GM21360 (cell line): ENCODE data around the gene CRYAB.
A peak's percentile ranks its signal among the peaks of the same experiment; 100 is the strongest.
"Not testable (repeated sequence)": the region's sequence is repeated elsewhere in the genome, so short reads cannot be mapped to it uniquely, and the experiment has no call there.

Experiments used
- ATAC-seq: cut with Tn5 transposase; IDR thresholded peaks from one replicate; pipeline ENCODE4 v1.9.1; 2021; ENCODE audit warnings: mild to moderate bottlenecking, moderate library complexity; ENCODE audit not compliant: unreplicated experiment

The CRYAB gene

GRCh38 chr11:111910676-111911562, 651 bp downstream of the CRYAB start:
- no peak for ATAC-seq

- ATAC-seq: no peak
Measured at GRCh38 chr11:111909378-111909777, 2.2 kb downstream of the CRYAB start.

GRCh38 chr11:111908639-111909305, 2.8 kb downstream of the CRYAB start:
- ATAC-seq: no peak

- no peak for ATAC-seq
Measured at GRCh38 chr11:111906680-111907079, 4.9 kb downstream of the CRYAB start.

GRCh38 chr11:111905411-111905810, 6.2 kb downstream of the CRYAB start:
- no peak for ATAC-seq

- no peak for ATAC-seq
Measured at GRCh38 chr11:111886844-111887243, 24.7 kb downstream of the CRYAB start.

- ATAC-seq: no peak
Measured at GRCh38 chr11:111886032-111886431, 25.5 kb downstream of the CRYAB start.

- not testable (repeated sequence) for ATAC-seq
Measured at GRCh38 chr11:111885053-111885452, 26.5 kb downstream of the CRYAB start.

GRCh38 chr11:111882202-111882601, 29.4 kb downstream of the CRYAB start:
- ATAC-seq: no peak

- no peak for ATAC-seq
Measured at GRCh38 chr11:111879637-111879960, 32.0 kb downstream of the CRYAB start.

GRCh38 chr11:111878849-111879636, 32.5 kb downstream of the CRYAB start, which contains the start of the genes CFAP68 and FDXACB1:
Gene CFAP68 (plus strand): TSS chr11:111879541. CDS start chr11:111879561, 20 bp downstream.
Gene FDXACB1 (minus strand): TSS chr11:111879165. CDS start chr11:111879132, 33 bp downstream.
- peak; percentile 88 for ATAC-seq

GRCh38 chr11:111878385-111878848, 33.2 kb downstream of the CRYAB start:
- no peak for ATAC-seq

GRCh38 chr11:111871693-111872161, 39.8 kb downstream of the CRYAB start:
- no peak for ATAC-seq

- peak; percentile 82 for ATAC-seq
Measured at GRCh38 chr11:111870886-111871692, 40.5 kb downstream of the CRYAB start, which contains the start of gene ALG9. Gene ALG9 (minus strand): TSS chr11:111871581. CDS start chr11:111871482, 99 bp downstream.

GRCh38 chr11:111870522-111870885, 41.1 kb downstream of the CRYAB start:
- ATAC-seq: peak; percentile 13

GRCh38 chr11:111870113-111870512, 41.5 kb downstream of the CRYAB start:
- ATAC-seq: no peak

GRCh38 chr11:111860257-111860656, 51.3 kb downstream of the CRYAB start:
- no peak for ATAC-seq
